ENCODE measurements around the gene PRKCH. TPM values are rescaled to one million over a fixed set of nuclear protein-coding genes. Genes with fewer than 3 reads are reported as not detected.

PRKCH gene
- total RNA-seq, 4 donors from 2014 or later: 34.5 to 51.3 (median 45.0) TPM

- peaks cover 0 to 2% (median 0%) of the 10 kb centered on the region in 3 donors for H3K36me3 ChIP-seq
- 53 to 64% methylated on average over 2 of the region's 2 CpGs for WGBS, 2 donors
- H3K27me3 ChIP-seq: no peaks in the 10 kb centered on the region
- peaks cover 16 to 57% (median 33%) of the 10 kb centered on the region in 3 donors for H3K4me1 ChIP-seq
- H3K4me3 ChIP-seq: no peak overlapping the region
- no peak for DNase-seq
- H3K9me3 ChIP-seq: no peaks in the 10 kb centered on the region
- TF ChIP-seq POLR2A (IDR thresholded peaks at IDR 0.05) (no peak), CTCF (IDR thresholded peaks at IDR 0.05) (no peak)
- intact Hi-C loops (cut with DNase I): no loop called here
- peak overlapping the region in 2 of 4 donors; percentile 9 to 46 for H3K27ac ChIP-seq
These were observed 95.2 kb downstream of the PRKCH start for GRCh38 chr14:61416591-61416990.

GRCh38 chr14:61417141-61417540 is 95.8 kb downstream of the PRKCH start:
- intact Hi-C loops (cut with DNase I): no loop called here
- peak overlapping the region in 2 of 4 donors; percentile 9 to 46 for H3K27ac ChIP-seq
- no peaks in the 10 kb centered on the region for H3K9me3 ChIP-seq
- H3K4me1 ChIP-seq: peaks cover 16 to 62% (median 33%) of the 10 kb centered on the region in 3 donors
- H3K4me3 ChIP-seq: no peak overlapping the region
- DNase-seq: no peak
- no peak for TF ChIP-seq POLR2A (IDR thresholded peaks at IDR 0.05)
- no peak for TF ChIP-seq CTCF (IDR thresholded peaks at IDR 0.05)
- H3K36me3 ChIP-seq: no peaks in the 10 kb centered on the region
- no peaks in the 10 kb centered on the region for H3K27me3 ChIP-seq
- 57 to 63% methylated on average over 4 of the region's 4 CpGs for WGBS, 2 donors

GRCh38 chr14:61417883-61418455 is 96.6 kb downstream of the PRKCH start:
- Histone ChIP-seq H3K4me3 (no peak overlapping the region), H3K27ac (peak overlapping the region in 3 of 4 donors; percentile 4 to 46 (median 7)), H3K27me3 (no peaks in the 10 kb centered on the region), H3K36me3 (no peaks in the 10 kb centered on the region), H3K9me3 (no peaks in the 10 kb centered on the region), H3K4me1 (peaks cover 16 to 64% (median 33%) of the 10 kb centered on the region in 3 donors)
- WGBS, 2 donors: 71 to 72% methylated on average over 7 of the region's 7 CpGs
- intact Hi-C loops (cut with DNase I): no loop called here
- DNase-seq: no peak
- TF ChIP-seq POLR2A (IDR thresholded peaks at IDR 0.05): no peak
- TF ChIP-seq CTCF (IDR thresholded peaks at IDR 0.05): no peak

GRCh38 chr14:61418746-61419145 is 97.4 kb downstream of the PRKCH start:
- TF ChIP-seq CTCF (IDR thresholded peaks at IDR 0.05): no peak
- no peak for TF ChIP-seq POLR2A (IDR thresholded peaks at IDR 0.05)
- H3K27ac ChIP-seq: peak overlapping the region in 2 of 4 donors; percentile 21 to 46
- H3K4me3 ChIP-seq: no peak overlapping the region
- intact Hi-C loops (cut with DNase I): no loop called here
- H3K27me3 ChIP-seq: no peaks in the 10 kb centered on the region
- no peaks in the 10 kb centered on the region for H3K36me3 ChIP-seq
- WGBS, 2 donors: 32 to 47% methylated on average over 4 of the region's 4 CpGs
- DNase-seq: no peak
- no peaks in the 10 kb centered on the region for H3K9me3 ChIP-seq
- peaks cover 16 to 70% (median 33%) of the 10 kb centered on the region in 3 donors for H3K4me1 ChIP-seq

GRCh38 chr14:61419201-61419600 is 97.8 kb downstream of the PRKCH start:
- no peaks in the 10 kb centered on the region for H3K9me3 ChIP-seq
- no peak overlapping the region for H3K4me3 ChIP-seq
- no peak for DNase-seq
- intact Hi-C loops (cut with DNase I): no loop called here
- peak overlapping the region in 2 of 4 donors; percentile 21 to 46 for H3K27ac ChIP-seq
- H3K36me3 ChIP-seq: no peaks in the 10 kb centered on the region
- H3K27me3 ChIP-seq: no peaks in the 10 kb centered on the region
- H3K4me1 ChIP-seq: peaks cover 16 to 75% (median 33%) of the 10 kb centered on the region in 3 donors
- TF ChIP-seq CTCF (IDR thresholded peaks at IDR 0.05) (no peak), POLR2A (IDR thresholded peaks at IDR 0.05) (no peak)

Measured in esophagus squamous epithelium (tissue), 5 donors.